Vagina (tissue), 2 donors: Measurements from ENCODE around the gene MYO3B. TPM values are rescaled to one million over a fixed set of nuclear protein-coding genes. Genes with fewer than 3 reads are reported as not detected.

Experiments used
- DNase-seq, 2 donors: peaks; one replicate each; pipeline ENCODE4 v3.0.0-alpha.2; 2017; ENCODE audit errors: extremely low spot score in 2 of 2
- H3K27ac ChIP-seq: fragments of 200-600 bp; sonication (generic); one replicate; pipeline ENCODE4 v1.5.1; 2019
- H3K27me3 ChIP-seq: fragments of 200-600 bp; sonication (generic); one replicate; pipeline ENCODE4 v1.5.1; 2019
- H3K36me3 ChIP-seq, 2 donors: fragments of 200-600 bp; sonication (generic); one replicate each; pipeline ENCODE4 v1.5.1; 2017 to 2019
- H3K4me1 ChIP-seq: fragments of 200-600 bp; sonication (generic); one replicate; pipeline ENCODE4 v1.5.1; 2019
- H3K4me3 ChIP-seq, 2 donors: fragments of 200-600 bp; sonication (generic); 1 replicate in 1 of 2; 2 replicates in 1 of 2; pipeline ENCODE4 v1.5.1; 2016 to 2019
- H3K9me3 ChIP-seq: fragments of 200-600 bp; sonication (generic); one replicate; pipeline ENCODE4 v1.5.1; 2019
- CTCF ChIP-seq, 3 experiments: fragments of 450-650 bp in 2 of 3; fragments of 200-600 bp in 1 of 3; sonication (generic) in 1 of 3; IDR thresholded peaks; one replicate each; pipeline ENCODE4 v1.5.1; 2017 to 2019; ENCODE audit warnings: antibody characterized with exemption in 3 of 3, mild to moderate bottlenecking in 2 of 3, moderate library complexity in 2 of 3
- POLR2A ChIP-seq, 2 donors: fragments of 450-650 bp; IDR thresholded peaks; one replicate each; pipeline ENCODE4 v1.6.1; 2017; ENCODE audit warnings: antibody characterized with exemption in 2 of 2, mild to moderate bottlenecking in 2 of 2, moderate library complexity in 2 of 2
- POLR2AphosphoS5 ChIP-seq, 2 donors: sonication (generic); formaldehyde crosslinking; IDR thresholded peaks; one replicate each; pipeline ENCODE4 v1.9.0; 2017; ENCODE audit warnings: antibody characterized with exemption in 2 of 2, mild to moderate bottlenecking in 2 of 2, low read depth in 1 of 2; ENCODE audit not compliant: insufficient read depth in 1 of 2
- intact Hi-C: fragments of 100-400 bp; cut with DNase I; formaldehyde crosslinking; loops from one replicate; pipeline ENCODE4 v1.15.1; 2023
- total RNA-seq: library from RNA; depleted of rRNA; stranded (reverse); fragments of >200 nt; gene quantifications from one replicate; pipeline ENCODE4 v1.2.3, GENCODE V29; 2016

MYO3B gene
- total RNA-seq, 1 donor from 2014 or later: 0.49 TPM

- no peaks in the 10 kb centered on the region for H3K9me3 ChIP-seq
- H3K4me1 ChIP-seq: no peaks in the 10 kb centered on the region
- no peak for DNase-seq
- H3K27me3 ChIP-seq: no peaks in the 10 kb centered on the region
- TF ChIP-seq CTCF (IDR thresholded peaks at IDR 0.05): no peak
- TF ChIP-seq POLR2AphosphoS5 (IDR thresholded peaks at IDR 0.05; ENCODE audit: insufficient read depth in 1 of 2, low read depth in 1 of 2): no peak
- TF ChIP-seq POLR2A (IDR thresholded peaks at IDR 0.05): no peak
- no peak overlapping the region for H3K4me3 ChIP-seq
- intact Hi-C loops: no loop called here
- H3K27ac ChIP-seq: no peak overlapping the region
- no peaks in the 10 kb centered on the region for H3K36me3 ChIP-seq
These were observed 185.1 kb downstream of the MYO3B start for GRCh38 chr2:170362871-170363631.

GRCh38 chr2:170365003-170365402 lies 187.1 kb downstream of the MYO3B start:
- H3K27me3 ChIP-seq: no peaks in the 10 kb centered on the region

GRCh38 chr2:170365686-170366085 lies 187.7 kb downstream of the MYO3B start:
- no peak for DNase-seq
- no peaks in the 10 kb centered on the region for H3K9me3 ChIP-seq
- no peaks in the 10 kb centered on the region for H3K4me1 ChIP-seq
- H3K36me3 ChIP-seq: no peaks in the 10 kb centered on the region
- TF ChIP-seq POLR2A (IDR thresholded peaks at IDR 0.05) (no peak), POLR2AphosphoS5 (IDR thresholded peaks at IDR 0.05; ENCODE audit: insufficient read depth in 1 of 2, low read depth in 1 of 2) (no peak), CTCF (IDR thresholded peaks at IDR 0.05) (no peak)
- H3K27ac ChIP-seq: no peak overlapping the region
- H3K4me3 ChIP-seq: no peak overlapping the region
- intact Hi-C loops: no loop called here
- H3K27me3 ChIP-seq: no peaks in the 10 kb centered on the region

More at GRCh38 chr2:170365003-170365402, 187.1 kb downstream of the MYO3B start:
- TF ChIP-seq CTCF (IDR thresholded peaks at IDR 0.05): no peak
- no peak for TF ChIP-seq POLR2AphosphoS5 (IDR thresholded peaks at IDR 0.05; ENCODE audit: insufficient read depth in 1 of 2, low read depth in 1 of 2)
- no peak for DNase-seq
- Histone ChIP-seq H3K36me3 (no peaks in the 10 kb centered on the region), H3K4me1 (no peaks in the 10 kb centered on the region), H3K4me3 (no peak overlapping the region), H3K27ac (no peak overlapping the region), H3K9me3 (no peaks in the 10 kb centered on the region)
- intact Hi-C loops: no loop called here

GRCh38 chr2:170368370-170368769 lies 190.4 kb downstream of the MYO3B start:
- H3K4me3 ChIP-seq: no peak overlapping the region
- H3K4me1 ChIP-seq: no peaks in the 10 kb centered on the region
- DNase-seq: no peak
- H3K9me3 ChIP-seq: no peaks in the 10 kb centered on the region
- TF ChIP-seq POLR2A (IDR thresholded peaks at IDR 0.05): no peak
- TF ChIP-seq POLR2AphosphoS5 (IDR thresholded peaks at IDR 0.05; ENCODE audit: insufficient read depth in 1 of 2, low read depth in 1 of 2): no peak
- no peak for TF ChIP-seq CTCF (IDR thresholded peaks at IDR 0.05)
- no peaks in the 10 kb centered on the region for H3K36me3 ChIP-seq
- H3K27me3 ChIP-seq: no peaks in the 10 kb centered on the region
- no peak overlapping the region for H3K27ac ChIP-seq
- intact Hi-C loops: no loop called here

- intact Hi-C loops: no loop called here
- Histone ChIP-seq H3K27me3 (no peaks in the 10 kb centered on the region), H3K4me1 (no peaks in the 10 kb centered on the region)
These were observed 191.3 kb downstream of the MYO3B start for GRCh38 chr2:170369228-170369627.

More at GRCh38 chr2:170369228-170369627, 191.3 kb downstream of the MYO3B start:
- no peak for TF ChIP-seq POLR2AphosphoS5 (IDR thresholded peaks at IDR 0.05; ENCODE audit: insufficient read depth in 1 of 2, low read depth in 1 of 2)
- no peak for TF ChIP-seq POLR2A (IDR thresholded peaks at IDR 0.05)
- no peak for TF ChIP-seq CTCF (IDR thresholded peaks at IDR 0.05)
- no peak for DNase-seq
- no peak overlapping the region for H3K4me3 ChIP-seq
- no peaks in the 10 kb centered on the region for H3K9me3 ChIP-seq
- no peaks in the 10 kb centered on the region for H3K36me3 ChIP-seq
- no peak overlapping the region for H3K27ac ChIP-seq
